Activated naive CD4-positive, alpha-beta T cell treated with anti-CD3 and anti-CD28 coated beads, Interleukin-2, amount 50 U/mL, for 16 hours (primary cell): ENCODE data around the gene PPP2CA.
"Not testable (repeated sequence)": the region's sequence is repeated elsewhere in the genome, so short reads cannot be mapped to it uniquely, and the experiment has no call there.

Experiments
- DNase-seq: peaks from one replicate; pipeline ENCODE4 v3.0.0-alpha.2; 2020

PPP2CA gene

GRCh38 chr5:134184155-134185135 is 41.4 kb downstream of the PPP2CA start:
- peak; percentile 74 for DNase-seq

- DNase-seq = no peak
These were observed 42.4 kb downstream of the PPP2CA start for GRCh38 chr5:134183481-134183880.

- DNase-seq = no peak
These were observed 47.8 kb downstream of the PPP2CA start for GRCh38 chr5:134178096-134178419.

GRCh38 chr5:134177369-134178095 is 48.3 kb downstream of the PPP2CA start:
- DNase-seq = no peak

GRCh38 chr5:134176511-134177368 is 49.1 kb downstream of the PPP2CA start, which contains the start of gene SKP1:
Gene SKP1 (minus strand): TSS chr5:134176950. CDS start chr5:134174022, 2,928 bp downstream.
- DNase-seq = peak; percentile 87

GRCh38 chr5:134175921-134176510 is 49.9 kb downstream of the PPP2CA start:
- no peak for DNase-seq

- no peak for DNase-seq
These were observed 50.7 kb downstream of the PPP2CA start for GRCh38 chr5:134174841-134175839.

- no peak for DNase-seq
These were observed 53.9 kb downstream of the PPP2CA start for GRCh38 chr5:134171972-134172371.

- no peak for DNase-seq
These were observed 63.3 kb downstream of the PPP2CA start for GRCh38 chr5:134162592-134162991.

- DNase-seq = no peak
These were observed 64.1 kb downstream of the PPP2CA start for GRCh38 chr5:134161513-134162395.

GRCh38 chr5:134153657-134154056 is 72.2 kb downstream of the PPP2CA start:
- DNase-seq = no peak

GRCh38 chr5:134153241-134153640 is 72.6 kb downstream of the PPP2CA start:
- no peak for DNase-seq

GRCh38 chr5:134152173-134152832 is 73.6 kb downstream of the PPP2CA start:
- DNase-seq = not testable (repeated sequence)

- no peak for DNase-seq
These were observed 74.2 kb downstream of the PPP2CA start for GRCh38 chr5:134151723-134152122.

- DNase-seq = no peak
These were observed 76.1 kb downstream of the PPP2CA start for GRCh38 chr5:134149571-134150303.

- DNase-seq = no peak
These were observed 76.8 kb downstream of the PPP2CA start for GRCh38 chr5:134148986-134149539.

- DNase-seq = no peak
These were observed 77.6 kb downstream of the PPP2CA start for GRCh38 chr5:134148316-134148715.
